NB4 (cell line): ENCODE data around the gene ZNF444.

Source experiments
- CTCF ChIP-seq: IDR thresholded peaks from one replicate; pipeline ENCODE4 v1.5.1; 2012; ENCODE audit warnings: low read depth, low read length
- MAX ChIP-seq: IDR thresholded peaks from 2 replicates; pipeline ENCODE4 v1.6.1; 2011; ENCODE audit warnings: low read depth, low read length
- POLR2A ChIP-seq: IDR thresholded peaks from 2 replicates; pipeline ENCODE4 v1.6.1; 2011; ENCODE audit warnings: mild to moderate bottlenecking; ENCODE audit not compliant: insufficient read length; ENCODE audit errors: extremely low read depth

GRCh38 chr19:56148096-56148495, 7.0 kb downstream of the ZNF444 start:
- TF ChIP-seq POLR2A = no peak
- TF ChIP-seq CTCF = no peak
- TF ChIP-seq MAX = no peak
